ENCODE data around the gene MTFR1L. TPM values are rescaled to one million over a fixed set of nuclear protein-coding genes. Genes with fewer than 3 reads are reported as not detected.

The MTFR1L gene
- 45.7 and 66.0 TPM in 2 replicates for total RNA-seq

DNA sequence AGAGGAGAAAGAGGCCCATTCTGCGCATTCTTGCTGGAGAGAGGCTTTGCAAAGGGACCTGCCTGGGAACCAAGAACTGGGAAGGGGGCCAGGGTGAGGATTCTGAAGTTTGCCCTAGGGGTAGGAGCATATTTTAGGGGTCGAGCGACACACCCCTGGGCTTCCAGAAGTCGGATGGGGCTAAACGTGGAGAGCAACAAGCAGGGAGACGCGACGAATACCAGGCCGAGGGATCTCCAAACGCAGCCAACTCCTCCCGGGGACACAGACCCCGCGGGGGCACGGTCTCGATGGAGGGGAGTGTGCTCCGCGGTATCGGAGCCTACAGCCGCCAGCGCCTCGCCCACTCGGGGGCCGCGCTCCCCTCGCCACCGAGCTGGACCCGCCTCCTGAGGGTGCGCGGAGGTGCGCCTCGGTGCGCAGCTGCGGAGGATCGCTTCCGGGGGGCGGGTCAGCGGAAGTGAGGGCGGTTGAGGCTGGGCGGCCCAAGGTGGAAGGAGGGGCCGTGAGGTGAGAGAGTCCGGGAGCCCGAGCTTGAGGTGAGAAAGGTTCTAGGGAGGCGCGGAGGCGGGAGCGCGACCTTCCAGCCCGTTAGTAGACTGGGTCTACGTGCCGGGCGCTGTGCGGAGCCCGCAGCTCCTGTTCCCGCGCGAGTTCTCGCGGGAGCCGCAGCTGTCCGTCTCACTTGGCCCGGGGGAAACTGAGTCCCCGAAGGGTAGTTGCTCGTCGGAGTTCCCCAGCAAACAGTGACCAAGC, at the start of gene MTFR1L:
MTFR1L (plus strand) TSS at position 464 of the 756 bp plus-strand sequence. CDS start 3,151 bp downstream, outside the sequence.

DNA sequence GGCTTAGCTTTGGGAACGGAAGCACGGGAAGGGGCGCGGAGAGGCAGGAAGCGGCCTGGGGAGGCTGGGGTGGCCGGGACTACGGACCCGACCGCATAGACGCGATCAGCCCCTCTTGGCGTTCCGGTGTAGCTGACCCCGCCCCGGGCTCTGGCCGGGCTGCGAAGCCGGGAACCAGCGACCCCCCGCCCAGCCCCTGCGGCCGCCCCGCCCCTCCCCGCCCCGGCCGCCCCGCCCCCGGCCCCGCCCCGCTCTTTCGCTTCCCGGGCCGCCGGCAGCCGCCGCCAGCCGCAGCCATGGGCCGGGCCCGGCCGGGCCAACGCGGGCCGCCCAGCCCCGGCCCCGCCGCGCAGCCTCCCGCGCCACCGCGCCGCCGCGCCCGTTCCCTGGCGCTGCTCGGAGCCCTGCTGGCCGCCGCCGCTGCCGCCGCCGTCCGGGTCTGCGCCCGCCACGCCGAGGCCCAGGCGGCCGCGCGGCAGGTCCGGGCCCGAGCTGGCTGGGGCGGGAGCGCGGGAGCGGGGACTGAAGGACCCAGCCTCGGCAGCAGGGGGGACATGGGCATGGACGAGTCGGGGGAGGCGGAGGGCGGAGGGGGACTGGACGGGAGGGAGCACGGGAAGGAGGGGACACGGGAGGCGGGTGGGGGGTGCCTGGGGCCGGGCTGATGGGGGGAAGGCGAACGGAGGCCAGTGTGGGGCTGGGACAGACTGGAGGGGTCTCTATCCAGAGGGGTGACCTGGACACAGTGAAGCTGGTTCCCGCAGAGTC, 19.6 kb upstream of the MTFR1L start, which contains the start of gene SELENON:
SELENON (plus strand) TSS at position 259 of the 768 bp plus-strand sequence; CDS start at position 297, 38 bp downstream.

GRCh38 chr1:25858906-25859789, 39.4 kb downstream of the MTFR1L start, which contains the start of gene AUNIP:
TSS of gene AUNIP (minus strand) at chr1:25859457. CDS start at chr1:25859357, 100 bp downstream.

GRCh38 chr1:25875154-25875855, 55.6 kb downstream of the MTFR1L start, which contains the start of gene PAQR7:
TSS of gene PAQR7 (minus strand) at chr1:25875708. CDS start at chr1:25863839, 11,869 bp downstream.

Other genes starting within 250 kb of the MTFR1L start
- gene MAN1C1, start 203.2 kb upstream of the MTFR1L start, total RNA-seq, result 4.7 and 12.1 TPM in 2 replicates
- 27.5 and 34.9 TPM in 2 replicates for gene SELENON, start 19.8 kb upstream of the MTFR1L start, total RNA-seq
- 0.33 and 1.0 TPM in 2 replicates for gene AUNIP, start 39.5 kb downstream of the MTFR1L start, total RNA-seq
- gene PAQR7, start 55.8 kb downstream of the MTFR1L start, total RNA-seq, result 6.8 and 22.5 TPM in 2 replicates
- 37.1 and 248 TPM in 2 replicates for gene STMN1, start 86.5 kb downstream of the MTFR1L start, total RNA-seq
- gene PAFAH2, start 178.1 kb downstream of the MTFR1L start, total RNA-seq, result 11.9 and 39.6 TPM in 2 replicates
- 0.29 and 0.83 TPM in 2 replicates for gene EXTL1, start 201.8 kb downstream of the MTFR1L start, total RNA-seq
- not detected in 2 replicates for gene SLC30A2, start 226.2 kb downstream of the MTFR1L start, total RNA-seq
- gene TRIM63, start 247.7 kb downstream of the MTFR1L start, total RNA-seq, result 0.15 TPM in 1 of 2 replicates, not detected in the other

Measured in smooth muscle cell of trachea (primary cell).